HFF-Myc (cell line): ENCODE data around the gene BICC1.

Source experiments
- DNase-seq: peaks from one replicate; pipeline ENCODE4 v3.0.0-alpha.2; 2011; ENCODE audit warnings: low read depth; ENCODE audit errors: extremely low read depth
- H3K4me3 ChIP-seq: replicated peaks from 2 replicates; pipeline ENCODE4 v1.5.1; 2011; ENCODE audit warnings: low read depth, mild to moderate bottlenecking, control low read depth, low read length
- TF ChIP-seq, protein P1 (sequence below): IDR thresholded peaks from 2 replicates; pipeline ENCODE4 v1.5.1; 2012; ENCODE audit warnings: mild to moderate bottlenecking, low read depth, low read length, control low read depth; ENCODE audit errors: missing control alignments

Gene BICC1

DNA sequence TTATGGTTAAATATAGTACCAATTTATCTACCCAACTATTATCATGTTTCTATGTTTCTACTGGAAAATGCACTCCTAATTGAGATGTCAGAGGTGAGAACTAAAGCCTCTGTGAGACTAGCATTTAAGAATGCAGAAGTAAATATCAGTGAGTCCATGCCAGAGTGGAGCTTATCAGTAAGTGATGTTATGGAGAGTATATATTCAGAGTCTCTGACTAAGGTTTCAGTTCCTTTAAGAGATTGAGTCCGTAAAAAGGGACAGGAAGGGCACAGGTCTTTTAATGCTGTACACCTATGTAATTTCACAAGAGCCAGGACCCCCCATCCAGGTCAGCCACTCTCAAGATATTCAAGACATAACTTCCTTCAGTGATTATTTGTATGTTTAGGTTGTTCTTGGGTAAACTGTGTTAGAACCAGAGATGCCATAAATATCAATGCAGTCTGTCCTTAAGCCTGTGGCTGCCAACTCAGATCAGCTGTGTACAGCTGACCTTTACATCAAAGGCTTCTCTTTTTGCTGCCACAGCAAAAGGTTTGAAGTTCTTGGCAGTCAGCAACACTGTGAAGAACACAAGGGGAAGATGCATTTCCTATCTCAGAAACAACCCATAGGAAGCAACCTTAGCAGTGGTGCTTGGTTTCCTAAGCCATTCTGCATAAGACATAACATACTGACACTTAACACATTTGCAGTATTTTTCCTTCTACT is 244.8 kb downstream of the BICC1 start:
- TF ChIP-seq, protein P1, sequence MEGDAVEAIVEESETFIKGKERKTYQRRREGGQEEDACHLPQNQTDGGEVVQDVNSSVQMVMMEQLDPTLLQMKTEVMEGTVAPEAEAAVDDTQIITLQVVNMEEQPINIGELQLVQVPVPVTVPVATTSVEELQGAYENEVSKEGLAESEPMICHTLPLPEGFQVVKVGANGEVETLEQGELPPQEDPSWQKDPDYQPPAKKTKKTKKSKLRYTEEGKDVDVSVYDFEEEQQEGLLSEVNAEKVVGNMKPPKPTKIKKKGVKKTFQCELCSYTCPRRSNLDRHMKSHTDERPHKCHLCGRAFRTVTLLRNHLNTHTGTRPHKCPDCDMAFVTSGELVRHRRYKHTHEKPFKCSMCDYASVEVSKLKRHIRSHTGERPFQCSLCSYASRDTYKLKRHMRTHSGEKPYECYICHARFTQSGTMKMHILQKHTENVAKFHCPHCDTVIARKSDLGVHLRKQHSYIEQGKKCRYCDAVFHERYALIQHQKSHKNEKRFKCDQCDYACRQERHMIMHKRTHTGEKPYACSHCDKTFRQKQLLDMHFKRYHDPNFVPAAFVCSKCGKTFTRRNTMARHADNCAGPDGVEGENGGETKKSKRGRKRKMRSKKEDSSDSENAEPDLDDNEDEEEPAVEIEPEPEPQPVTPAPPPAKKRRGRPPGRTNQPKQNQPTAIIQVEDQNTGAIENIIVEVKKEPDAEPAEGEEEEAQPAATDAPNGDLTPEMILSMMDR = no peak
- H3K4me3 ChIP-seq = no peak overlapping the region
- no peak for DNase-seq

DNA sequence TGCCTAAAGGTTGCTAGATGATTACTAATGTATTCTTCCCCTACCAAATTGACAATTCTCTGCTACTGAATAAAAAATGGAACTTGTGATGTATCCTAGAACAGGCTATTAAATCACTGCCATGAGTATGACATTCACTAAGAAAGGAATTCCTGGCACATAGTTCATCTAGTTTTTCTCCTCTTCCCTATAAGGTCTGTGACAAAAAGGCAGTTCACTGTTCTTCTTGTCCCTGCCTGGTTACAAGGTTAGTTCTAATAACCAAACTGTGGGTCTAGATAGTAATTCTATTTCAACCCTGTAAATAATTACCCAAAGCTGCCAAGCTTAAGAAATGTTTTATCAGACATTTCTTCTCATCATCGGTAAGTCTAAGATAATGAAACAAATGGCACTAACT is 245.6 kb downstream of the BICC1 start:
- H3K4me3 ChIP-seq = no peak overlapping the region
- TF ChIP-seq, protein P1 = no peak
- no peak for DNase-seq

DNA sequence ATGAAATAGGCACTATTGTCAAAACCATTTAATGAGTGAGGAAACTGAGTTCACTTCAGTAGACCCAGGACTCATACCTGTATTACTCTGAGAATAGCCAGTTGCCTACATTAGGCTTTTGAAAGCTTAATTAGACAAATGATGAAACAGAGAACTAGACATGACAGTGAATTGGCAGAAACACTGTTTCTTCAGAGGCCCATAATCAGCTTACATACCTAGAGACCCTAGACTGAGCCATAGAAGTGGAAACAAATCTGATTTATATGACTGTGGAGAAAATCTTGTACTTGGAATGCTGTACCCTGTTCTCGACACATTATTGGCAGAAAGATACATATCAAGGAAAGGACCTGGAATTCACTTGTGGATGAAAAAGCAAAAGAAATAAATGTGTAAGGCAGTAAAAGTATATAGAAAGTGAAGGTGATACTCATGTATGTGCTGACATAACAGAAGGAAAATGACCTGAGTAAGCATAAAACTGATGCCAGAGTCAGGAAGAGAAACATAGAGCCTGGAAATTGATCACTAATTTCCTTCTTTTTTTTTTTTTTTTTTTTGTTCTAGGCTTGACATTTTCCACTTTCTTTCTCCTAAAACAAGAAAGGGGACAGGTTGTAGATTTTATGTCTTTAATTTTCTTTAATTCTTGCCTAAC is 251.5 kb downstream of the BICC1 start:
- no peak overlapping the region for H3K4me3 ChIP-seq
- TF ChIP-seq, protein P1 = no peak
- DNase-seq = no peak

DNA sequence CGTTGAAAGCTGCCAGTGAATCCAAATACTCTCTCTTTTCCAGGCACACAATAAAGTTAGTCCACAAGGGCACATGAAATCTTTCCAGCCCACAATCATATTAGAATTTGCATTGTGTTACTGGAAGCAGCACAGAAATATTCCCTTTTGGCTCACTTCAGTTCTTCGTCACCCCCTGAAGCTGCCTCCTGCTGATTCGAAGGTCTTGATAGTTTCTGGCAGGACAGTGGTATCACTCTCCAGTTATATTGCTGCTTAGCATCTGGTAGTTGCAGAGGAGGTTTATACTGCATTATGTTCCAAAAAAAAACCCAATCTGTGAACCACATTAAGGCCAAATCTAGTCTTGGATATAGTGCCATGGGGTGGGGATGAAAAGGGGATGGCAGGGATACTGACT is 253.2 kb downstream of the BICC1 start:
- no peak overlapping the region for H3K4me3 ChIP-seq
- TF ChIP-seq, protein P1 = no peak
- DNase-seq = no peak

DNA sequence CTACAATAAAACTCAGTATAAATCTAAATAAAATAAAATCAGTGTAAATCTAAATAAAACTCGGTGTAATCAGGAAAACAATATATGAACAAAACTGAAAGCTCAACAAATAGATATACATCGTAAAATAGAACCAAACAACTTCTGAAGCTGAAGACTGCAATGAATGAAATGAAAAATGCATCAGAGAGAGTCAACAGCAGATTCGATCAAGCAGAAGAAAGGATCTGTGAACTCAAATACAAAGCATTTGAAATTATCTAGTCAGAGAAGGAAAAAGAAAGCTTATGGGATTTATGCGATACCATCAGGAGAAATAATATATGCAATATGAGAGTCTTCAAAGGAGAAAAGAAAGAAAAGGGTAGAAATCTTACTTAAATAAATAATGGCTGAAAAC is 255.0 kb downstream of the BICC1 start:
- H3K4me3 ChIP-seq = no peak overlapping the region
- no peak for DNase-seq
- TF ChIP-seq, protein P1 = no peak

DNA sequence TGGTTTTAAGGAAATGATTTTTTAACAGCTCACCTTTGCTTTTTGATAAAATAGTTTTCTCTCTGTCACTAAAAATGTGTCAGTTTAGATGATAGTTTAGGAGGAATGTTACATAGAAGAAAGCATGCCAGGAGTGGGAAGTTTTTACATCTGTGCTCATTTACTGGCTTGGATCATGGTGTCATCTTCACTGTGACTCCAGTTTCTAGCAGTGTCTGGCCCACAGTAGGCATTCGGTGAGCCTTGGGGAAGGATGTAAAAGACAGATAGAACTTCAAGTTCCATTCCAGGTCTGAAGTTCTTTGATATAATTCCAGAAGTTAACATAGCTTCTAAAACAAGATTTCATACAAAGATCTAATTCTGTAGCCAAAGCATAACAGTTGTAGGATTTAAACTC is 259.2 kb downstream of the BICC1 start:
- no peak overlapping the region for H3K4me3 ChIP-seq
- no peak for DNase-seq
- TF ChIP-seq, protein P1 = no peak

DNA sequence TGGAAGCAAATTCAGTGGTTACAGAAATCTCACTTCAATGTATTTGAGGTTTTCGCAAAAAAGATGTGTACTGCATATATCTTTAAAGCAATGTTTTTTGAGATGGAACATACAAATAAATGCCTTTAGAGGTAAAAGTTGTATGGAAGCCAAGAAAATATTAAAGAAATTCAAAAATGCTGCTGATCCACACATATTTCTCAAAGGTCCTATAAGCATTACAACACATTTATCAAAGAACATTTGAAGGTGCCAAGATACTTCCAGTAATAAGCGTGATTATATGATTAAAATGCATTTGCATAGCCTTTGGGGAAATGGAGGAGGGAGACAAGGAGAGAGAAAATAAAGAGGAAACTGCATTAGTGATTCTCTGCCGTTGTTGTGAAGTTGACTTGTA is 260.1 kb downstream of the BICC1 start:
- TF ChIP-seq, protein P1 = no peak
- DNase-seq = no peak
- no peak overlapping the region for H3K4me3 ChIP-seq
